SU-DHL-6 (cell line): ENCODE data around the gene C3orf70.

Experiments used
- CTCF ChIP-seq: fragments of 200-600 bp; sonication (generic); IDR thresholded peaks from one replicate; pipeline ENCODE4 v1.5.1; 2017; ENCODE audit warnings: antibody characterized with exemption, mild to moderate bottlenecking, low read length, moderate library complexity; ENCODE audit not compliant: insufficient read depth, poor library complexity, severe bottlenecking
- EZH2phosphoT487 ChIP-seq: fragments of 200-600 bp; sonication (generic), shearing (Covaris generic); conservative IDR thresholded peaks from 2 replicates; pipeline ENCODE4 v1.6.1; 2018; ENCODE audit warnings: mild to moderate bottlenecking, antibody characterized with exemption, low read length, moderate library complexity, mixed read lengths

GRCh38 chr3:185126201-185126600 is 26.7 kb downstream of the C3orf70 start:
- TF ChIP-seq CTCF: no peak
- TF ChIP-seq EZH2phosphoT487: no peak
